Stimulated activated CD8-positive, alpha-beta memory T cell treated with anti-CD3 and anti-CD28 coated beads, Interleukin-15, amount 100 ng/mL, for 48 hours (primary cell): Measurements from ENCODE around the gene EPB41L2.
"Not testable (repeated sequence)": the region's sequence is repeated elsewhere in the genome, so short reads cannot be mapped to it uniquely, and the experiment has no call there.

ENCODE experiments used
- DNase-seq, 2 donors: peaks; one replicate each; pipeline ENCODE4 v3.0.0-alpha.2; 2020; ENCODE audit warnings: low read depth in 2 of 2

EPB41L2 gene

DNA sequence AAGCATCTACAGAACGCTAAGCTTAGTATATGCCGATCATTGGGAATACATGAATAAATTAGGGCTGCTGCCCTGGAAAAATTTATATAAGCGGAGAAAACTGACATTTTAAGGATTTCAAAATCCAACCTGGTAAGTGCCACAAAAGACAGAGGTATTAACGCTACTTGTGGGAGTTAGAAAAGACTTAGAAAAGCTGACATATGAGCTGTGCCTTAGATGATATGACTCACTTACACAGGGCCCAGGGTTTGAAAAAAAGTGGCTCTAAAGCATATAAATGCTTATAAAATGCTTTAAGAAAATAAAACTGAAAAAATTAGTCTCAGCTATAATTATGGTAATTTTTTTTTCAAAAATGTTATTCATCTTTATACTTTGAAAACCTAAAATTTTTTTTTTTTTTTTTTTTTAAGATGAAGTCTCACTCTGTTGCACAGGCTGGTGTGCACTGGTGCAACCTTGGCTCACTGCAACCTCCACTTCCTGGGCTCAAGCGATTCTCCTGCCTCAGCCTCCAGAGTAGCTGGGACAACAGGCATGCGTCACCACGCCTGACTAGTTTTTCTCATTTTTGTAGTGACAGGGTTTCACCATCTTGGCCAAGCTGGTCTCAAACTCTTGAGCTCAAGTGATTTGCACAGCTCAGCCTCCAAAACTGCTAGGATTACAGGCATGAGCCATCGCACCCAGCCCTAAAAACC is 25.7 kb downstream of the EPB41L2 start:
- no peak for DNase-seq

GRCh38 chr6:131036601-131037000 is 26.4 kb downstream of the EPB41L2 start:
- DNase-seq, result no peak

- no peak for DNase-seq
Observed at GRCh38 chr6:131036143-131036542, 26.9 kb downstream of the EPB41L2 start.

- DNase-seq, result no peak
Observed at GRCh38 chr6:131035582-131035981, 27.5 kb downstream of the EPB41L2 start.

DNA sequence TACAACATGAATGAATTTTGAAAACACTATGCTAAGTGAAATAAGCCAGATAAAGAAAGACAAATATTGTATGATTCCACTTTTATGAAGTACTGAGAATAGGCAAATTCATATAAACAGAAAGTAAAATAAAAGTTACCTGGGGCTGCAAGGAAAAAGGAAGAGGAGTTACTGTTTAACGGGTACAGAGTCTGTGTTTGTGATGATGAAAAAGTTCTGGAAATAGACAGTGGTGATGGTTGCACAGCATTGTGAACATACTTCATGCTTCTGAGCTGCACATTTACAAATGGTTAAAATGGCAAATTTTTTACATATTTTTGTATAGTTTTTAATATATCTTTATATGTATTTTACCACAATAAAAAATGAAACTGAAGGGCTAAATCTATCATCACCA is 29.4 kb downstream of the EPB41L2 start:
- DNase-seq, result no peak

DNA sequence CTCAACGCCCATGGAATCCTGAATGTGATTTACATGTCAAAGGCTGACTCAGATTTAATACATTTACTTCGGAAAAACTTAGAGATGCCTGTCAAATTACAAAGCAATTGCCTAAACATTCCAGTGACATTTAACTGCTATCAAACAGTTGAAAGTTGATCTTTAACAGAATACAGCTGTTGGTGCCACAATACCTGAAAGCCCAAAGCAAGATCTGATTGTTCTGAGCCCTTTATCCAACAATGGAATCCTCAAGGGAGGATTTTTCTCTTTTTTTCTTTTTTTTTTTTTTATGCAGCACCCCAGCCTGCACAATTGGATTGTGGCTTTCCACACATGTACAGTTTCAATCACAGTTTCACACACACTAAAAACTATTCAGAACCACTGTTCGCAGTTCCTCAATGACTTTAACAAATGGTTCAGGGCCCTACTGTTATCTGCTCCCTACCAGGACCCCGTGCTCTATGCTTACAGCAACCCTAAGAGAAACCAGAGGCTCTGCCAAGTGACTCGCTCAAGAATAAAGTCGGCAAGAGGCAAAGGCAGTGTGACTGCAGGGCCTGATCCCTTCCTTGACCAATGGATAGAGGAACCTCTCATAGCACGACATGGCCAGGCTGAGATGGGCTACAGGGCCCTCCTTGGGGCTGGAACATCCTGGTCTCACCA is 33.3 kb downstream of the EPB41L2 start:
- DNase-seq, result no peak

- DNase-seq, result no peak
Observed at GRCh38 chr6:131027326-131027725, 35.7 kb downstream of the EPB41L2 start.

- DNase-seq, result no peak
Observed at GRCh38 chr6:131026243-131026642, 36.8 kb downstream of the EPB41L2 start.

DNA sequence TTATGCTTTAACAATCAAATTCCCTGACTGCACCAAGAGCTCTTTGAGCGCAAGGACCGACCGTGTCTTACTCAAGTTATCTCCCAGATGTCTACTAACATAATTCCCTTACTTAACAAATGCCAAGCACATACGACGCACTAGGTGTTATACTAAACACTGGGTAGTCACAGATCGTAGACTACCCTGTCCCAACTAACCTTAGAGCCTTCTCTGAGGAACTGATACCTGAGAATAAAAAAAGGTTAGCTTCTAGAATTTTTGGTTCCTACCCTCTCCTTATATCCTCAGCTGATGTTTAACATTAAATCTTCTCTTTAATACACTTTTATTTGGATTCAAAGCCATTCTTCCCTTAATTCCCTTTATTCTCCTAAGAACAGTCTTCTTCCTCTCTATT is 38.5 kb downstream of the EPB41L2 start:
- DNase-seq, result no peak

- DNase-seq, result no peak
Observed at GRCh38 chr6:131023834-131024504, 39.1 kb downstream of the EPB41L2 start.

GRCh38 chr6:131022691-131023090 is 40.4 kb downstream of the EPB41L2 start:
- DNase-seq, result no peak

- no peak for DNase-seq
Observed at GRCh38 chr6:131017962-131018361, 45.1 kb downstream of the EPB41L2 start.

GRCh38 chr6:131015630-131016263 is 47.3 kb downstream of the EPB41L2 start:
- DNase-seq, result no peak

DNA sequence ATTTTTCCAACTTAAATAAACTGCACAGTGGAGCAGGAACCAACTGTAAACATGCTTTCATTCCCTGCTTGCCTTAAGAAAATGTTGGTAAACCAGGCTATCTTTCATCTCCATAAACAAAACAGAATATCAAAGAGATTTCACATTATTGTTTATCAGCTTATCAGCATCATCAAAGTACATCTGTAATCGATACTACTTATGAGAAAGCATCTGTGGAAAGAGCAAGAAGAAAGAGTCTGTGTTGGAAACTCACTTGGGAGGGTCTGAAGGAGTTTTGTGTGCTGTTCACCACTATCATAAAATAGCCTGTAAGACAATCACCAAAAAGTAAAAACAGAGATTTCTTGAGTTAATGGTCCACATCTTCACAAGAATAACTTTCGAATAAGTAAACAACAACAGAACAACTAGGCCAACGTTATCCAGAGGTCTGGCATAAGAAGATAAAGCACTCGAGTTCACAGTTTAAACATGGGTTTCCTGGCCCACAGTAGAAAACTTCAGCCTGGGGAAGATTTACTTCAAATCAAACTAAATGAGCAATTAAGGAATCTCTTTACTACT is 47.9 kb downstream of the EPB41L2 start:
- no peak for DNase-seq

DNA sequence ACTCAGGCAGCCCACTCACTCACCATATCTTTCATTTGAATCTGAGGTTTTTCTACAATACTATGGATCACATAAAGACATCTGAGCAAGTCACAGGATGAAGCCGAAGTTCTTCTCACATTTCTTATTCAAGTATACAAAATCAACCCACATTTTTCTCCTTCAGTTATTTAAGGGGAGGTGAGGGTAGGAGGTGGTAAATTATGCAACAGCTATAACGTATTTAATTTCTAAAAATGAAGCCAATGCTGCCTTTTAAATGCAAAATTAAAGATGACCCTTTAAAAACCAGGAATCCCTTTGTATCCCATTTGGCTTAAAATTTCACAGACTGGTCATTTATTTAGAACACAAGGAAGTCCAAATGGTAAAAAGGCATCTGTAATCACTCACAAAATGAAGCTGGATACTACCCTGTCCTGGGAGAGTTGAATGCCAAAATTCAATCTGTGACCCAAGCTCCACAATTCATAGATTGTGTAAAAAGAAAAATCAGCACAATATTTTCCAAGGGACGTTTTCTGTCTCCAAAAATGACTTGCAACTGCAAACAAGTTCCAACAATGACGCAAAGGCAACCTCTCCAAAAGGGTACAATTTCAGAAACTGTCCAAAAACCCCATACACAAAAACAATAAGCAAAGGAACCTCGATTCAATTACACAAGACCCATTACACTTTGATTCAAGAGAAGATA is 48.8 kb downstream of the EPB41L2 start:
- DNase-seq, result no peak

DNA sequence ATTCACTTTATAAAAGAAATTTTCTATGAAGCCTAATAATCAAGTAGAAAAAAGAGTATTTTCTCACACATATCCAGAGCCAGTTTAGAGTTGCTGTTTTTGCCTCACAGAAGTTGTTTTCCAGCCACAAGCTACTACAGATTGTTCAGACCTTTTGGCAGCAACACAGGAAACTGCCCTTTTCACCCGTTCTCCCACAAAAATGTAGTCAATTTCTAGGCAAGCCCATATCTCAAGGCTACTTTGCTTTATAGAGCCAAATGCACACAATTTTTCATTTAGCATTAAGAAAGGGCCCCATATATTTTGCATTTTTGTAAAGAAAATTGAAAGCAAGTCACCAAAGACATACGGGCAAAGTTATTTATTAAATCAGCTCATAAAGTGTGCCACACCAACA is 49.5 kb downstream of the EPB41L2 start:
- DNase-seq, result no peak

GRCh38 chr6:131009790-131010189 is 53.3 kb downstream of the EPB41L2 start:
- no peak for DNase-seq

DNA sequence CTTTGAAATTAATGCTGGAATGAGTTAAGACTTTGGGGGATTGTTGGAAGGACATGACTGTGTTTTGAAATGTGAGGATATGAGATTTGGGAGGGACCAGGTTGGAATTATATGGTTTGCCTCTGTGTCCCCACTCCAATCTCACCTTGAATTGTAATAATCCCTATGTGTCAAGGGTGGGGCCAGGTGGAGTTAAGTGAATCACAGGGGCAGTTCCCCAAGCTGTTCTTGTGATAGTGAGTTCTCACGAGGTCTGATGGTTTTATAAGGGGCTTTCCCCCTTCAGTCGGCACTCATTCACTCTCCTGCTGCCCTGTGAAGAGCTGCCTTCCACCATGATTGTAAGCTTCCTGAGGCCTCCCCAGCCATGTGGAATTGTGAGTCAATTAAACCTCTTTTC is 54.1 kb downstream of the EPB41L2 start:
- DNase-seq, result not testable (repeated sequence)

- not testable (repeated sequence) for DNase-seq
Observed at GRCh38 chr6:131007964-131008363, 55.1 kb downstream of the EPB41L2 start.

- no peak for DNase-seq
Observed at GRCh38 chr6:131007286-131007685, 55.8 kb downstream of the EPB41L2 start.

- DNase-seq, result no peak
Observed at GRCh38 chr6:131005439-131006016, 57.5 kb downstream of the EPB41L2 start.
